ENCODE results near the gene IFIT1. TPM values are rescaled to one million over a fixed set of nuclear protein-coding genes. Genes with fewer than 3 reads are reported as not detected.
"Not testable (repeated sequence)": the region's sequence is repeated elsewhere in the genome, so short reads cannot be mapped to it uniquely, and the experiment has no call there.

The IFIT1 gene
- total RNA-seq, 2 experiments from 2014 or later, result 69.8 to 71.6 TPM

GRCh38 chr10:89428877-89429276 is 36.5 kb downstream of the IFIT1 start:
- Mint-ChIP-seq H3K27ac (no peak overlapping the region), H3K36me3 (ENCODE audit: low read depth) (peaks cover under 1% of the 10 kb centered on the region), H3K9me3 (no peaks in the 10 kb centered on the region), H3K4me1 (no peaks in the 10 kb centered on the region), H3K27me3 (peaks cover 10% of the 10 kb centered on the region), H3K4me3 (no peak overlapping the region)
- POLR2A ChIA-PET, result interaction anchor here (0.9 kb wide), 1 partner anchor 10 kb away, joined by 3 read pairs; no protein-coding TSS in a partner anchor
- no peak for DNase-seq
- CTCF ChIA-PET, result interaction anchor here (0.6 to 1.2 kb wide), 2 partner anchors 10 to 12 kb away, joined by 3 read pairs; no protein-coding TSS in a partner anchor

GRCh38 chr10:89431977-89432376 is 39.6 kb downstream of the IFIT1 start:
- peaks cover 33% of the 10 kb centered on the region for H3K27me3 Mint-ChIP-seq
- CTCF ChIA-PET, result no interaction called here
- POLR2A ChIA-PET, result no interaction called here
- H3K4me3 Mint-ChIP-seq, result no peak overlapping the region
- no peak for DNase-seq
- no peak overlapping the region for H3K27ac Mint-ChIP-seq
- no peaks in the 10 kb centered on the region for H3K36me3 Mint-ChIP-seq (ENCODE audit: low read depth)
- H3K4me1 Mint-ChIP-seq, result no peaks in the 10 kb centered on the region
- H3K9me3 Mint-ChIP-seq, result no peaks in the 10 kb centered on the region

- H3K27me3 Mint-ChIP-seq, result peaks cover 47% of the 10 kb centered on the region
- ChIA-PET POLR2A (no interaction called here), CTCF (no interaction called here)
- no peak for DNase-seq
- H3K9me3 Mint-ChIP-seq, result no peaks in the 10 kb centered on the region
- H3K4me3 Mint-ChIP-seq, result no peak overlapping the region
- no peaks in the 10 kb centered on the region for H3K36me3 Mint-ChIP-seq (ENCODE audit: low read depth)
- H3K4me1 Mint-ChIP-seq, result no peaks in the 10 kb centered on the region
- no peak overlapping the region for H3K27ac Mint-ChIP-seq
Measured at GRCh38 chr10:89438525-89438924, 46.1 kb downstream of the IFIT1 start.

- ChIA-PET POLR2A (no interaction called here), CTCF (no interaction called here)
- H3K9me3 Mint-ChIP-seq, result no peaks in the 10 kb centered on the region
- no peak overlapping the region for H3K4me3 Mint-ChIP-seq
- H3K4me1 Mint-ChIP-seq, result no peaks in the 10 kb centered on the region
- H3K36me3 Mint-ChIP-seq (ENCODE audit: low read depth), result no peaks in the 10 kb centered on the region
- H3K27me3 Mint-ChIP-seq, result peaks cover 38% of the 10 kb centered on the region
- H3K27ac Mint-ChIP-seq, result no peak overlapping the region
- DNase-seq, result no peak
Measured at GRCh38 chr10:89440226-89441009, 48.0 kb downstream of the IFIT1 start.

- Mint-ChIP-seq H3K27me3 (peaks cover 36% of the 10 kb centered on the region), H3K4me3 (no peak overlapping the region), H3K9me3 (no peaks in the 10 kb centered on the region), H3K4me1 (no peaks in the 10 kb centered on the region), H3K36me3 (ENCODE audit: low read depth) (no peaks in the 10 kb centered on the region), H3K27ac (no peak overlapping the region)
- DNase-seq, result no peak
- CTCF ChIA-PET, result no interaction called here
- POLR2A ChIA-PET, result no interaction called here
Measured at GRCh38 chr10:89442289-89442688, 49.9 kb downstream of the IFIT1 start.

- H3K4me1 Mint-ChIP-seq; H3K27ac Mint-ChIP-seq; H3K36me3 Mint-ChIP-seq (ENCODE audit: low read depth); H3K9me3 Mint-ChIP-seq; CTCF ChIA-PET; H3K4me3 Mint-ChIP-seq; POLR2A ChIA-PET; DNase-seq: not testable (repeated sequence)
- peaks cover 34% of the 10 kb centered on the region for H3K27me3 Mint-ChIP-seq
Measured at GRCh38 chr10:89444819-89445218, 52.4 kb downstream of the IFIT1 start.

GRCh38 chr10:89450901-89451300 is 58.5 kb downstream of the IFIT1 start:
- Mint-ChIP-seq H3K36me3 (ENCODE audit: low read depth) (no peaks in the 10 kb centered on the region), H3K4me3 (no peak overlapping the region), H3K27me3 (peaks cover 27% of the 10 kb centered on the region), H3K4me1 (no peaks in the 10 kb centered on the region), H3K27ac (no peak overlapping the region), H3K9me3 (no peaks in the 10 kb centered on the region)
- CTCF ChIA-PET, result no interaction called here
- no peak for DNase-seq
- POLR2A ChIA-PET, result no interaction called here

- Mint-ChIP-seq H3K4me3 (no peak overlapping the region), H3K4me1 (no peaks in the 10 kb centered on the region), H3K27ac (no peak overlapping the region), H3K27me3 (peaks cover 24% of the 10 kb centered on the region), H3K36me3 (ENCODE audit: low read depth) (no peaks in the 10 kb centered on the region), H3K9me3 (no peaks in the 10 kb centered on the region)
- POLR2A ChIA-PET, result no interaction called here
- no peak for DNase-seq
- CTCF ChIA-PET, result no interaction called here
Measured at GRCh38 chr10:89452193-89452592, 59.8 kb downstream of the IFIT1 start.

- no peak for DNase-seq
- ChIA-PET CTCF (no interaction called here), POLR2A (no interaction called here)
- Mint-ChIP-seq H3K4me1 (no peaks in the 10 kb centered on the region), H3K9me3 (no peaks in the 10 kb centered on the region), H3K27ac (no peak overlapping the region), H3K27me3 (peaks cover 24% of the 10 kb centered on the region), H3K36me3 (ENCODE audit: low read depth) (no peaks in the 10 kb centered on the region), H3K4me3 (no peak overlapping the region)
Measured at GRCh38 chr10:89454561-89455347, 62.3 kb downstream of the IFIT1 start.

Other genes starting within 250 kb of the IFIT1 start
- not detected for gene CH25H, start 185.3 kb upstream of the IFIT1 start, total RNA-seq
- gene LIPA, start 140.8 kb upstream of the IFIT1 start, total RNA-seq, result 10 to 100 TPM; 40.3 to 42.4 TPM
- gene IFIT2, start 90.6 kb upstream of the IFIT1 start, total RNA-seq, result 10 to 100 TPM; 14.6 to 14.8 TPM
- 10 to 100 TPM; 72.6 to 74.5 TPM for gene IFIT3, start 64.6 kb upstream of the IFIT1 start, total RNA-seq
- under 1 TPM in 1 of 2 experiments, not detected in 1; 0.15 TPM for gene IFIT1B, start 14.6 kb upstream of the IFIT1 start, total RNA-seq
- 10 to 100 TPM; 44.0 to 45.1 TPM for gene IFIT5, start 21.9 kb downstream of the IFIT1 start, total RNA-seq
- not detected for gene SLC16A12, start 143.0 kb downstream of the IFIT1 start, total RNA-seq

Measured in activated CD4-positive, alpha-beta memory T cell treated with anti-CD3 and anti-CD28 coated beads, Interleukin-2, amount 10 ng/mL, durations not matched to agents 7 days and 5 days (primary cell).